Effector CD4-positive, alpha-beta T cell (primary cell): ENCODE data around the gene TMEM44.

Experiments
- DNase-seq: peaks from one replicate; pipeline ENCODE4 v3.0.0-alpha.2; 2020

TMEM44 gene

GRCh38 chr3:194577986-194578905 is 55.0 kb downstream of the TMEM44 start:
- DNase-seq, result no peak

- no peak for DNase-seq
Observed at GRCh38 chr3:194575484-194576210, 57.6 kb downstream of the TMEM44 start.

- DNase-seq, result no peak
Observed at GRCh38 chr3:194574639-194575483, 58.4 kb downstream of the TMEM44 start.

- no peak for DNase-seq
Observed at GRCh38 chr3:194573680-194574437, 59.4 kb downstream of the TMEM44 start.

- no peak for DNase-seq
Observed at GRCh38 chr3:194572944-194573491, 60.2 kb downstream of the TMEM44 start.

- DNase-seq, result no peak
Observed at GRCh38 chr3:194572143-194572789, 61.0 kb downstream of the TMEM44 start.

GRCh38 chr3:194571491-194572142 is 61.6 kb downstream of the TMEM44 start:
- DNase-seq, result no peak

GRCh38 chr3:194570898-194571297 is 62.3 kb downstream of the TMEM44 start:
- DNase-seq, result no peak

- DNase-seq, result no peak
Observed at GRCh38 chr3:194570235-194570634, 63.0 kb downstream of the TMEM44 start.

GRCh38 chr3:194569252-194569651 is 64.0 kb downstream of the TMEM44 start:
- no peak for DNase-seq

GRCh38 chr3:194565597-194566190 is 67.5 kb downstream of the TMEM44 start:
- no peak for DNase-seq

GRCh38 chr3:194562986-194563385 is 70.2 kb downstream of the TMEM44 start:
- DNase-seq, result no peak

GRCh38 chr3:194561306-194561974 is 71.8 kb downstream of the TMEM44 start:
- no peak for DNase-seq

- DNase-seq, result no peak
Observed at GRCh38 chr3:194560047-194560446, 73.2 kb downstream of the TMEM44 start.

GRCh38 chr3:194559530-194559929 is 73.7 kb downstream of the TMEM44 start:
- no peak for DNase-seq

- no peak for DNase-seq
Observed at GRCh38 chr3:194556086-194557056, 76.8 kb downstream of the TMEM44 start.

- no peak for DNase-seq
Observed at GRCh38 chr3:194555175-194556062, 77.8 kb downstream of the TMEM44 start.
